K562 (cell line): ENCODE data around the gene SLC48A1. TPM values are rescaled to one million over a fixed set of nuclear protein-coding genes. Genes with fewer than 3 reads are reported as not detected.

Experiments used
- BRF1 ChIP-seq: IDR thresholded peaks from 3 replicates; pipeline ENCODE4 v1.6.1; 2011; ENCODE audit warnings: borderline replicate concordance, mild to moderate bottlenecking; ENCODE audit not compliant: insufficient read length; ENCODE audit errors: extremely low read depth
- KLF16 ChIP-seq: IDR thresholded peaks from 2 replicates; pipeline ENCODE4 v1.6.1; 2016; ENCODE audit warnings: antibody characterized with exemption
- NR4A1 ChIP-seq, 2 experiments: fragments of 250-450 bp in 1 of 2; fragments of 450-650 bp in 1 of 2; sonication (Bioruptor Pico) in 1 of 2; IDR thresholded peaks; 2 replicates each; pipeline versions ENCODE4 v1.4.0 to v1.6.1; 2016 to 2020; ENCODE audit warnings: mild to moderate bottlenecking in 2 of 2, missing compliant biosample characterization in 1 of 2, missing genetic modification characterization in 1 of 2, moderate library complexity in 1 of 2
- PHF21A ChIP-seq: fragments of 450-650 bp; IDR thresholded peaks from 2 replicates; pipeline ENCODE4 v1.6.1; 2017; ENCODE audit warnings: low read depth, borderline replicate concordance
- PTBP1 ChIP-seq: fragments of 200-400 bp; formaldehyde crosslinking; IDR thresholded peaks from 2 replicates; pipeline ENCODE4 v1.6.1; 2017; ENCODE audit warnings: low read depth, low read length
- SMARCC2 ChIP-seq: fragments of 450-650 bp; IDR thresholded peaks from 2 replicates; pipeline ENCODE4 v1.6.1; 2017; ENCODE audit warnings: antibody characterized with exemption, moderate library complexity, mild to moderate bottlenecking, low read depth
- SMC3 ChIP-seq: conservative IDR thresholded peaks from 2 replicates; pipeline ENCODE4 v1.6.1; 2011; ENCODE audit warnings: low read depth, low read length, improper control_type of control experiment; ENCODE audit not compliant: insufficient read depth
- SOX6 ChIP-seq: fragments of 450-650 bp; IDR thresholded peaks from 2 replicates; pipeline ENCODE4 v1.6.1; 2014; ENCODE audit warnings: mild to moderate bottlenecking
- SUPT5H ChIP-seq: fragments of 450-650 bp; IDR thresholded peaks from 2 replicates; pipeline ENCODE4 v1.6.1; 2016
- TBL1XR1 ChIP-seq, 2 experiments: IDR thresholded peaks; 2 replicates each; pipeline ENCODE4 v1.6.1; 2012; ENCODE audit warnings: improper control_type of control experiment in 2 of 2, low read length in 2 of 2, mild to moderate bottlenecking in 1 of 2
- polyA plus RNA-seq, 8 experiments: library from polyadenylated mRNA; depleted of rRNA in 4 of 8; stranded (reverse) in 5 of 8; unstranded in 3 of 8; fragments of >200 nt; fragmentation: Nextera tagmentation in 2 of 8; fragmentation: Illumina TruSeq in 1 of 8; extraction: Ambion mirVana in 2 of 8; extraction: Trizol in 1 of 8; gene quantifications; 2 replicates each; pipeline versions ENCODE4 v1.2.1 to v1.2.3, GENCODE V29; 2011 to 2014; ENCODE audit warnings: inconsistent platforms in 1 of 8, missing spikeins in 1 of 8
- total RNA-seq, 7 experiments: library from RNA; depleted of rRNA in 6 of 7; stranded (reverse); fragments of >200 nt in 6 of 7; fragmentation: Illumina TruSeq in 2 of 7; extraction: Trizol in 2 of 7; gene quantifications; 2 replicates each; pipeline versions ENCODE4 v1.2.1 to v1.2.3, GENCODE V29; 2011 to 2021; ENCODE audit warnings: low replicate concordance in 1 of 7
- TF ChIP-seq, protein P1 (sequence below): fragments of 450-650 bp; conservative IDR thresholded peaks from 2 replicates; pipeline ENCODE4 v1.6.1; 2016; ENCODE audit warnings: missing genetic modification characterization, low read depth, mild to moderate bottlenecking, control low read depth, missing compliant biosample characterization
- TF ChIP-seq, protein P2 (sequence below): fragments of 450-650 bp; IDR thresholded peaks from 2 replicates; pipeline ENCODE4 v1.6.1; 2017; ENCODE audit warnings: mild to moderate bottlenecking, moderate library complexity
- TF ChIP-seq, protein P3 (sequence below): fragments of 250-450 bp; sonication (Bioruptor Pico); IDR thresholded peaks from 2 replicates; pipeline ENCODE4 v1.5.0; 2022; ENCODE audit warnings: mild to moderate bottlenecking
- TF ChIP-seq, protein P4 (sequence below): fragments of 200-800 bp; sonication (Bioruptor generic); IDR thresholded peaks from 2 replicates; pipeline ENCODE4 v1.6.1; 2016; ENCODE audit warnings: missing genetic modification characterization, missing compliant biosample characterization
- TF ChIP-seq, protein P5 (sequence below): fragments of 200-400 bp; formaldehyde crosslinking; IDR thresholded peaks from 2 replicates; pipeline ENCODE4 v1.6.1; 2017; ENCODE audit warnings: mild to moderate bottlenecking, low read depth, low read length, moderate library complexity

The SLC48A1 gene
- total and polyA plus RNA-seq, 9 of the 15 experiments (the other 6 are each of a cell fraction or from before 2014, with no cell fraction given), result 10.7 to 37.5 (median 18.7) TPM

DNA sequence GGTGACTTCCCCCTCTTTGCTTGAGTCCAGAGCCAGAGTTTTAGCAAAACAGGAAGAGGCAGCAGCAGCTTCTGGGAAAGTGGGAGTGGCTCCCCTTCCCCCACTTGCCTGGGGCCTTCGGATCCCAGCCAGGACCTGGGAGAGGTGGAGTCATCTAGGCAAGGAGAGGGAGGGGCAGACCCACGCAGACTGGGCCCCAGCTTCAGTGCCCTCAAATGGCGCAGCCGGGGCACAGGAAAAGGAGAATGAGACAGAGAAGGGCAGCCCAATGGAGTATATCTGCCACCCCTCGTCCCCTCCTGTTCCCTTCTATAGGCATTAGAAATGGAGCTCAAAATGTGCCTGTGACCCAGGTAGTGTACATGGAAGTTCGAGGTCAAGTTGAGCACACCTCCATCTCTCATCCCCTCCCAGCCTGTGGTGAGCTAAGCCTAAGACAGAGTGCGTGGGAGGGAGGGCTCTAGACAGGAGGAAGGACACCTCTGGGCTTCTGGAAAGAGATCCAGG is 56.0 kb downstream of the SLC48A1 start (continued):
- TF ChIP-seq PHF21A (no peak), NR4A1 (CRISPR knock-in tag; IDR thresholded peaks at IDR 0.05) (no peak), NR4A1 (tag; IDR thresholded peaks at IDR 0.05) (no peak), SMARCC2 (no peak), KLF16 (no peak), BRF1 (no peak), SMC3 (no peak), SUPT5H (peak; percentile 57), TBL1XR1 (IDR thresholded peaks at IDR 0.05; ENCODE audit: low read length in 2 of 2) (no peak), PTBP1 (no peak), SOX6 (peak; percentile 61; the same call in 1 of the 2 replicates)
- TF ChIP-seq, protein P1, sequence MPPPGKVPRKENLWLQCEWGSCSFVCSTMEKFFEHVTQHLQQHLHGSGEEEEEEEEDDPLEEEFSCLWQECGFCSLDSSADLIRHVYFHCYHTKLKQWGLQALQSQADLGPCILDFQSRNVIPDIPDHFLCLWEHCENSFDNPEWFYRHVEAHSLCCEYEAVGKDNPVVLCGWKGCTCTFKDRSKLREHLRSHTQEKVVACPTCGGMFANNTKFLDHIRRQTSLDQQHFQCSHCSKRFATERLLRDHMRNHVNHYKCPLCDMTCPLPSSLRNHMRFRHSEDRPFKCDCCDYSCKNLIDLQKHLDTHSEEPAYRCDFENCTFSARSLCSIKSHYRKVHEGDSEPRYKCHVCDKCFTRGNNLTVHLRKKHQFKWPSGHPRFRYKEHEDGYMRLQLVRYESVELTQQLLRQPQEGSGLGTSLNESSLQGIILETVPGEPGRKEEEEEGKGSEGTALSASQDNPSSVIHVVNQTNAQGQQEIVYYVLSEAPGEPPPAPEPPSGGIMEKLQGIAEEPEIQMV (tag), result no peak
- TF ChIP-seq, protein P2, sequence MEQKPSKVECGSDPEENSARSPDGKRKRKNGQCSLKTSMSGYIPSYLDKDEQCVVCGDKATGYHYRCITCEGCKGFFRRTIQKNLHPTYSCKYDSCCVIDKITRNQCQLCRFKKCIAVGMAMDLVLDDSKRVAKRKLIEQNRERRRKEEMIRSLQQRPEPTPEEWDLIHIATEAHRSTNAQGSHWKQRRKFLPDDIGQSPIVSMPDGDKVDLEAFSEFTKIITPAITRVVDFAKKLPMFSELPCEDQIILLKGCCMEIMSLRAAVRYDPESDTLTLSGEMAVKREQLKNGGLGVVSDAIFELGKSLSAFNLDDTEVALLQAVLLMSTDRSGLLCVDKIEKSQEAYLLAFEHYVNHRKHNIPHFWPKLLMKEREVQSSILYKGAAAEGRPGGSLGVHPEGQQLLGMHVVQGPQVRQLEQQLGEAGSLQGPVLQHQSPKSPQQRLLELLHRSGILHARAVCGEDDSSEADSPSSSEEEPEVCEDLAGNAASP, result no peak
- TF ChIP-seq, protein P3, sequence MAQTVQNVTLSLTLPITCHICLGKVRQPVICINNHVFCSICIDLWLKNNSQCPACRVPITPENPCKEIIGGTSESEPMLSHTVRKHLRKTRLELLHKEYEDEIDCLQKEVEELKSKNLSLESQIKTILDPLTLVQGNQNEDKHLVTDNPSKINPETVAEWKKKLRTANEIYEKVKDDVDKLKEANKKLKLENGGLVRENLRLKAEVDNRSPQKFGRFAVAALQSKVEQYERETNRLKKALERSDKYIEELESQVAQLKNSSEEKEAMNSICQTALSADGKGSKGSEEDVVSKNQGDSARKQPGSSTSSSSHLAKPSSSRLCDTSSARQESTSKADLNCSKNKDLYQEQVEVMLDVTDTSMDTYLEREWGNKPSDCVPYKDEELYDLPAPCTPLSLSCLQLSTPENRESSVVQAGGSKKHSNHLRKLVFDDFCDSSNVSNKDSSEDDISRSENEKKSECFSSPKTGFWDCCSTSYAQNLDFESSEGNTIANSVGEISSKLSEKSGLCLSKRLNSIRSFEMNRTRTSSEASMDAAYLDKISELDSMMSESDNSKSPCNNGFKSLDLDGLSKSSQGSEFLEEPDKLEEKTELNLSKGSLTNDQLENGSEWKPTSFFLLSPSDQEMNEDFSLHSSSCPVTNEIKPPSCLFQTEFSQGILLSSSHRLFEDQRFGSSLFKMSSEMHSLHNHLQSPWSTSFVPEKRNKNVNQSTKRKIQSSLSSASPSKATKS (CRISPR knock-in tag), result no peak
- TF ChIP-seq, protein P4, sequence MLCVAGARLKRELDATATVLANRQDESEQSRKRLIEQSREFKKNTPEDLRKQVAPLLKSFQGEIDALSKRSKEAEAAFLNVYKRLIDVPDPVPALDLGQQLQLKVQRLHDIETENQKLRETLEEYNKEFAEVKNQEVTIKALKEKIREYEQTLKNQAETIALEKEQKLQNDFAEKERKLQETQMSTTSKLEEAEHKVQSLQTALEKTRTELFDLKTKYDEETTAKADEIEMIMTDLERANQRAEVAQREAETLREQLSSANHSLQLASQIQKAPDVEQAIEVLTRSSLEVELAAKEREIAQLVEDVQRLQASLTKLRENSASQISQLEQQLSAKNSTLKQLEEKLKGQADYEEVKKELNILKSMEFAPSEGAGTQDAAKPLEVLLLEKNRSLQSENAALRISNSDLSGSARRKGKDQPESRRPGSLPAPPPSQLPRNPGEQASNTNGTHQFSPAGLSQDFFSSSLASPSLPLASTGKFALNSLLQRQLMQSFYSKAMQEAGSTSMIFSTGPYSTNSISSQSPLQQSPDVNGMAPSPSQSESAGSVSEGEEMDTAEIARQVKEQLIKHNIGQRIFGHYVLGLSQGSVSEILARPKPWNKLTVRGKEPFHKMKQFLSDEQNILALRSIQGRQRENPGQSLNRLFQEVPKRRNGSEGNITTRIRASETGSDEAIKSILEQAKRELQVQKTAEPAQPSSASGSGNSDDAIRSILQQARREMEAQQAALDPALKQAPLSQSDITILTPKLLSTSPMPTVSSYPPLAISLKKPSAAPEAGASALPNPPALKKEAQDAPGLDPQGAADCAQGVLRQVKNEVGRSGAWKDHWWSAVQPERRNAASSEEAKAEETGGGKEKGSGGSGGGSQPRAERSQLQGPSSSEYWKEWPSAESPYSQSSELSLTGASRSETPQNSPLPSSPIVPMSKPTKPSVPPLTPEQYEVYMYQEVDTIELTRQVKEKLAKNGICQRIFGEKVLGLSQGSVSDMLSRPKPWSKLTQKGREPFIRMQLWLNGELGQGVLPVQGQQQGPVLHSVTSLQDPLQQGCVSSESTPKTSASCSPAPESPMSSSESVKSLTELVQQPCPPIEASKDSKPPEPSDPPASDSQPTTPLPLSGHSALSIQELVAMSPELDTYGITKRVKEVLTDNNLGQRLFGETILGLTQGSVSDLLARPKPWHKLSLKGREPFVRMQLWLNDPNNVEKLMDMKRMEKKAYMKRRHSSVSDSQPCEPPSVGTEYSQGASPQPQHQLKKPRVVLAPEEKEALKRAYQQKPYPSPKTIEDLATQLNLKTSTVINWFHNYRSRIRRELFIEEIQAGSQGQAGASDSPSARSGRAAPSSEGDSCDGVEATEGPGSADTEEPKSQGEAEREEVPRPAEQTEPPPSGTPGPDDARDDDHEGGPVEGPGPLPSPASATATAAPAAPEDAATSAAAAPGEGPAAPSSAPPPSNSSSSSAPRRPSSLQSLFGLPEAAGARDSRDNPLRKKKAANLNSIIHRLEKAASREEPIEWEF, result no peak
- TF ChIP-seq, protein P5, sequence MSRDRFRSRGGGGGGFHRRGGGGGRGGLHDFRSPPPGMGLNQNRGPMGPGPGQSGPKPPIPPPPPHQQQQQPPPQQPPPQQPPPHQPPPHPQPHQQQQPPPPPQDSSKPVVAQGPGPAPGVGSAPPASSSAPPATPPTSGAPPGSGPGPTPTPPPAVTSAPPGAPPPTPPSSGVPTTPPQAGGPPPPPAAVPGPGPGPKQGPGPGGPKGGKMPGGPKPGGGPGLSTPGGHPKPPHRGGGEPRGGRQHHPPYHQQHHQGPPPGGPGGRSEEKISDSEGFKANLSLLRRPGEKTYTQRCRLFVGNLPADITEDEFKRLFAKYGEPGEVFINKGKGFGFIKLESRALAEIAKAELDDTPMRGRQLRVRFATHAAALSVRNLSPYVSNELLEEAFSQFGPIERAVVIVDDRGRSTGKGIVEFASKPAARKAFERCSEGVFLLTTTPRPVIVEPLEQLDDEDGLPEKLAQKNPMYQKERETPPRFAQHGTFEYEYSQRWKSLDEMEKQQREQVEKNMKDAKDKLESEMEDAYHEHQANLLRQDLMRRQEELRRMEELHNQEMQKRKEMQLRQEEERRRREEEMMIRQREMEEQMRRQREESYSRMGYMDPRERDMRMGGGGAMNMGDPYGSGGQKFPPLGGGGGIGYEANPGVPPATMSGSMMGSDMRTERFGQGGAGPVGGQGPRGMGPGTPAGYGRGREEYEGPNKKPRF, result no peak
